Suprapubic skin (tissue), 4 donors: ENCODE results near the gene ISL1.

Source experiments
- CTCF ChIP-seq, 2 donors: fragments of 200-600 bp in 1 of 2; fragments of 450-650 bp in 1 of 2; sonication (generic) in 1 of 2; IDR thresholded peaks; one replicate each; pipeline ENCODE4 v1.5.1; 2016 to 2019; ENCODE audit warnings: antibody characterized with exemption in 2 of 2, mild to moderate bottlenecking in 1 of 2, moderate library complexity in 1 of 2
- EP300 ChIP-seq: sonication (generic); formaldehyde crosslinking; IDR thresholded peaks from one replicate; pipeline ENCODE4 v1.6.1; 2017; ENCODE audit warnings: antibody characterized with exemption
- POLR2A ChIP-seq, 2 donors: fragments of 450-650 bp; IDR thresholded peaks; one replicate each; pipeline ENCODE4 v1.6.1; 2017; ENCODE audit warnings: antibody characterized with exemption in 2 of 2, mild to moderate bottlenecking in 2 of 2, moderate library complexity in 2 of 2
- POLR2AphosphoS5 ChIP-seq, 3 donors: sonication (generic); formaldehyde crosslinking; IDR thresholded peaks; one replicate each; pipeline ENCODE4 v1.6.1; 2017; ENCODE audit warnings: antibody characterized with exemption in 3 of 3

DNA sequence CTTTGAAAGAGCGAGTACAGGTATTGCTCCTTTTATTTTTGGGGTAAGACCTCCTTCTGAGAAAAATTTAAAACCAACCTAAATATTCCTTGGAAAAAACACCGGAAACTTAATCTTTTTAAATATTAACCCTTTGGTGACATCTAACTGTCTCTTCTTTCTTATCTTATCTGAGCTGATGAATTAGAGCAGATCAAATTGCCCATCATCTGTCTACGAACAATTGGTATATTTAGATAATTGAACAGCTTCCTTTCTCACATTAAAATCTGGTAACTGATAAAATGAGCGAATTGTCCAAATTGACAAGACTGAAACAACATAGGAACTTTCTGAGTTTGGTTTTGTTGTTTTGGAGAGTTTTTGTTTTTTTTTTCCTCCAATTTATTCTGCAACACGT is 2.0 kb downstream of the ISL1 start:
- TF ChIP-seq CTCF (IDR thresholded peaks at IDR 0.05) = no peak
- no peak for TF ChIP-seq POLR2A (IDR thresholded peaks at IDR 0.05)
- TF ChIP-seq EP300 = no peak
- TF ChIP-seq POLR2AphosphoS5 (IDR thresholded peaks at IDR 0.05) = no peak
